ENCODE data around the gene ERBB3.

The ERBB3 gene

GRCh38 chr12:56126732-56127239, 46.8 kb downstream of the ERBB3 start:
- no peak for TF ChIP-seq CTCF (IDR thresholded peaks at IDR 0.05; ENCODE audit: low read depth, low read length, missing control alignments)
- in situ Hi-C loops (cut with HindIII; ENCODE audit: low sequenced_read_pairs): loop anchor here (5.0 to 10.0 kb wide), 2 partner anchors 48 to 96 kb away; partner anchors contain the start of genes NABP2 and RNF41
- no peak overlapping the region for H3K4me3 ChIP-seq (ENCODE audit: low read depth, low read length)
- no peak for DNase-seq (ENCODE audit: low read depth)

GRCh38 chr12:56127485-56127887, 47.5 kb downstream of the ERBB3 start:
- peak overlapping the region; percentile 38 for H3K4me3 ChIP-seq (ENCODE audit: low read depth, low read length)
- in situ Hi-C loops (cut with HindIII; ENCODE audit: low sequenced_read_pairs): loop anchor here (5.0 to 10.0 kb wide), 2 partner anchors 47 to 95 kb away; partner anchors contain the start of genes NABP2 and RNF41
- no peak for TF ChIP-seq CTCF (IDR thresholded peaks at IDR 0.05; ENCODE audit: low read depth, low read length, missing control alignments)
- no peak for DNase-seq (ENCODE audit: low read depth)

DNA sequence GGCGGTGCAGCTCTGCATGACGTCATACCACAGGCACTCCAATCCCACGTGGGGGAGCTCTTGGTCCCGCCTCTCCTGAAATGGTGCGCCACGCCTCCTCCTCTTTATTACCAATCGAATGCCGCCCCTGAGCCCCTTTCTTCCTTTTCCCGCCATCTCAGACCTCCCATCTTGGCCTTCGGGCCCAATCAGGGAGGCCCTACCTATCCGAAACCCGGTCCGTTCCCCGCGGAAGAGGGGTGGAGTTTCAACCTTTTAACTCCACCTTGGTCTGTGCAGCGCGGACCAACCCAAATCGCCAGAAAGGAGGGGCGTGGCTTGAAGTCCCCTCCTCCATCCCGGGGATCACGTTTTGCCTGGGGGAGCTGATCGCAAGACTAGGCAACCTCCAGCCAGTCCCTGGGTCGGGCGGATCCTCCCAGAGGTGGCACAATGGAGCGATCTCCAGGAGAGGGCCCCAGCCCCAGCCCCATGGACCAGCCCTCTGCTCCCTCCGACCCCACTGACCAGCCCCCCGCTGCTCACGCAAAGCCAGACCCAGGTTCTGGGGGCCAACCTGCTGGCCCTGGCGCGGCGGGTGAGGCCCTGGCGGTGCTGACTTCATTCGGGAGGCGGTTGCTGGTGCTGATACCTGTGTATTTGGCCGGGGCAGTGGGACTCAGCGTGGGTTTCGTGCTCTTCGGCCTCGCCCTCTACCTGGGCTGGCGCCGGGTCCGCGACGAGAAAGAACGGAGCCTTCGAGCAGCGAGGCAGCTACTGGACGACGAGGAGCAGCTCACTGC, 48.1 kb downstream of the ERBB3 start, which contains the start of gene ESYT1:
Gene ESYT1 (plus strand): TSS at position 380 of the 782 bp plus-strand sequence. CDS start 53 bp downstream, at position 433.
- in situ Hi-C loops (cut with HindIII; ENCODE audit: low sequenced_read_pairs): loop anchor here (5.0 to 10.0 kb wide), 2 partner anchors 47 to 94 kb away; partner anchors contain the start of genes NABP2 and RNF41
- DNase-seq (ENCODE audit: low read depth): peak; percentile 100
- TF ChIP-seq CTCF (IDR thresholded peaks at IDR 0.05; ENCODE audit: low read depth, low read length, missing control alignments): no peak
- H3K4me3 ChIP-seq (ENCODE audit: low read depth, low read length): peak within 1 kb of the TSS; percentile 92

- peak overlapping the region; percentile 92 for H3K4me3 ChIP-seq (ENCODE audit: low read depth, low read length)
- no peak for DNase-seq (ENCODE audit: low read depth)
- TF ChIP-seq CTCF (IDR thresholded peaks at IDR 0.05; ENCODE audit: low read depth, low read length, missing control alignments): no peak
- in situ Hi-C loops (cut with HindIII; ENCODE audit: low sequenced_read_pairs): loop anchor here (5.0 to 10.0 kb wide), 2 partner anchors 46 to 94 kb away; partner anchors contain the start of genes NABP2 and RNF41
These were observed 48.8 kb downstream of the ERBB3 start for GRCh38 chr12:56128670-56129205.

GRCh38 chr12:56129206-56129941, 49.4 kb downstream of the ERBB3 start:
- DNase-seq (ENCODE audit: low read depth): no peak
- peak overlapping the region; percentile 92 for H3K4me3 ChIP-seq (ENCODE audit: low read depth, low read length)
- in situ Hi-C loops (cut with HindIII; ENCODE audit: low sequenced_read_pairs): loop anchor here (5.0 to 10.0 kb wide), 2 partner anchors 45 to 93 kb away; partner anchors contain the start of genes NABP2 and RNF41
- TF ChIP-seq CTCF (IDR thresholded peaks at IDR 0.05; ENCODE audit: low read depth, low read length, missing control alignments): no peak
